HG03196 (cell line): ENCODE results near the gene ERCC2.

Experiments used
- ATAC-seq: cut with Tn5 transposase; IDR thresholded peaks from one replicate; pipeline ENCODE4 v1.9.1; 2021; ENCODE audit not compliant: unreplicated experiment

ERCC2 gene

GRCh38 chr19:45402298-45403061 lies 32.1 kb upstream of the ERCC2 start:
- no peak for ATAC-seq

GRCh38 chr19:45401815-45402214 lies 31.4 kb upstream of the ERCC2 start:
- ATAC-seq, result no peak

GRCh38 chr19:45400192-45400591 lies 29.8 kb upstream of the ERCC2 start:
- no peak for ATAC-seq

GRCh38 chr19:45395821-45396617 lies 25.6 kb upstream of the ERCC2 start:
- ATAC-seq, result no peak

GRCh38 chr19:45391871-45392665 lies 21.7 kb upstream of the ERCC2 start:
- ATAC-seq, result no peak

- ATAC-seq, result no peak
Observed at GRCh38 chr19:45391346-45391745, 21.0 kb upstream of the ERCC2 start.

GRCh38 chr19:45385392-45386221 lies 15.2 kb upstream of the ERCC2 start:
- no peak for ATAC-seq

- ATAC-seq, result no peak
Observed at GRCh38 chr19:45382426-45382825, 12.1 kb upstream of the ERCC2 start.

- ATAC-seq, result no peak
Observed at GRCh38 chr19:45380107-45380506, 9.7 kb upstream of the ERCC2 start.

GRCh38 chr19:45376045-45376724 lies 5.8 kb upstream of the ERCC2 start:
- ATAC-seq, result no peak

- no peak for ATAC-seq
Observed at GRCh38 chr19:45368737-45369340, 1.5 kb downstream of the ERCC2 start.

- ATAC-seq, result no peak
Observed at GRCh38 chr19:45368127-45368526, 2.2 kb downstream of the ERCC2 start.

- no peak for ATAC-seq
Observed at GRCh38 chr19:45364696-45365095, 5.7 kb downstream of the ERCC2 start.

- ATAC-seq, result no peak
Observed at GRCh38 chr19:45363861-45364459, 6.4 kb downstream of the ERCC2 start.

- no peak for ATAC-seq
Observed at GRCh38 chr19:45362291-45362690, 8.1 kb downstream of the ERCC2 start.

GRCh38 chr19:45361608-45362007 lies 8.8 kb downstream of the ERCC2 start:
- ATAC-seq, result no peak

GRCh38 chr19:45358213-45358792 lies 12.1 kb downstream of the ERCC2 start:
- no peak for ATAC-seq

GRCh38 chr19:45357445-45357783 lies 13.0 kb downstream of the ERCC2 start:
- no peak for ATAC-seq
